IMR-90 (cell line): ENCODE data around the gene GRAMD4.

Source experiments
- BHLHE40 ChIP-seq: fragments of 150-350 bp; IDR thresholded peaks from 2 replicates; pipeline ENCODE4 v1.6.1; 2016; ENCODE audit warnings: mild to moderate bottlenecking, low read depth, low read length
- CEBPB ChIP-seq: IDR thresholded peaks from 2 replicates; pipeline ENCODE4 v1.6.1; 2012; ENCODE audit warnings: low read depth, low read length, improper control_type of control experiment
- CHD1 ChIP-seq: IDR thresholded peaks from 2 replicates; pipeline ENCODE4 v1.6.1; 2012; ENCODE audit warnings: low read depth, low read length, improper control_type of control experiment
- FOS ChIP-seq: fragments of 150-350 bp; IDR thresholded peaks from 2 replicates; pipeline ENCODE4 v1.6.1; 2016; ENCODE audit warnings: low read depth, low read length
- MAFK ChIP-seq: IDR thresholded peaks from 2 replicates; pipeline ENCODE4 v1.6.1; 2012; ENCODE audit warnings: low read depth, low read length, improper control_type of control experiment
- NFE2L2 ChIP-seq: fragments of 150-350 bp; IDR thresholded peaks from 2 replicates; pipeline ENCODE4 v1.6.1; 2016; ENCODE audit warnings: low read depth, mild to moderate bottlenecking, low read length
- POLR2A ChIP-seq: IDR thresholded peaks from 2 replicates; pipeline ENCODE4 v1.6.1; 2012; ENCODE audit warnings: mild to moderate bottlenecking, low read depth, low read length
- RAD21 ChIP-seq: IDR thresholded peaks from 2 replicates; pipeline ENCODE4 v1.6.1; 2012; ENCODE audit warnings: low read length, improper control_type of control experiment
- RFX5 ChIP-seq: IDR thresholded peaks from 2 replicates; pipeline ENCODE4 v1.8.0; 2012; ENCODE audit warnings: low read depth, mild to moderate bottlenecking, low read length, moderate library complexity
- SMC3 ChIP-seq: fragments of 150-350 bp; IDR thresholded peaks from 2 replicates; pipeline ENCODE4 v1.6.1; 2016; ENCODE audit warnings: low read depth, mild to moderate bottlenecking, antibody characterized with exemption, low read length, moderate library complexity
- TF ChIP-seq, protein P1 (sequence below): fragments of 150-350 bp; IDR thresholded peaks from 2 replicates; pipeline ENCODE4 v1.6.1; 2017; ENCODE audit warnings: mild to moderate bottlenecking, antibody characterized with exemption, low read length, low read depth
- TF ChIP-seq, protein P2 (sequence below): conservative IDR thresholded peaks from 2 replicates; pipeline ENCODE4 v1.5.1; 2012; ENCODE audit warnings: mild to moderate bottlenecking, low read depth, low read length, improper control_type of control experiment

DNA sequence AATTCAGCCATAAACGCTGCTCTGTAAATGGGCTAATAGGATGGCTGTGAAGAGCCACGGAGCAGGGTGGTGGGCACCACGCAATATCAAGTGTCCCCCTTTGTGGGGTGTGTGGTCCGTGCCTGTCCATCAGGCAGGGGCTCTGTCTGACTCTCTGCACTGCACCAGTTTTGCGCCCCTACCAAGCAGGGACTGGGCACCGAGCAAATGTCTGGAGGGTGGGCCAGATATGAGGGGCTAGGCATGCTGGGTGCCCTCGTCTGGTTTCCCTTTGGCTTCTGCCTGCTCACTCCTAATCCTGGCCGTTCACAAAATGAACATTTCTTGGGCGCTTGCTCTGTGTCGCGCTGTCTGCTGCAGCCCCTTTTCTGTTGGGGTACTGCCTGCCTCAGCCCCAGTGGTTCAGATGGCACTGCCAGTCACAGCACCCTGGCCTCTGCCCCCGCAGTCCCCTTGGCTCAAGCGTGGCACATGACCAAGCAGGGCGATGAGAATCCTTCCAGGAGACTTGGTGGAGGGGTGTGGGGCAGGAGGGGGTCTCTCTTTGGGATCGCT, 45.7 kb upstream of the GRAMD4 start:
- TF ChIP-seq, protein P1, sequence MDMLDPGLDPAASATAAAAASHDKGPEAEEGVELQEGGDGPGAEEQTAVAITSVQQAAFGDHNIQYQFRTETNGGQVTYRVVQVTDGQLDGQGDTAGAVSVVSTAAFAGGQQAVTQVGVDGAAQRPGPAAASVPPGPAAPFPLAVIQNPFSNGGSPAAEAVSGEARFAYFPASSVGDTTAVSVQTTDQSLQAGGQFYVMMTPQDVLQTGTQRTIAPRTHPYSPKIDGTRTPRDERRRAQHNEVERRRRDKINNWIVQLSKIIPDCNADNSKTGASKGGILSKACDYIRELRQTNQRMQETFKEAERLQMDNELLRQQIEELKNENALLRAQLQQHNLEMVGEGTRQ: no peak
- TF ChIP-seq, protein P2, sequence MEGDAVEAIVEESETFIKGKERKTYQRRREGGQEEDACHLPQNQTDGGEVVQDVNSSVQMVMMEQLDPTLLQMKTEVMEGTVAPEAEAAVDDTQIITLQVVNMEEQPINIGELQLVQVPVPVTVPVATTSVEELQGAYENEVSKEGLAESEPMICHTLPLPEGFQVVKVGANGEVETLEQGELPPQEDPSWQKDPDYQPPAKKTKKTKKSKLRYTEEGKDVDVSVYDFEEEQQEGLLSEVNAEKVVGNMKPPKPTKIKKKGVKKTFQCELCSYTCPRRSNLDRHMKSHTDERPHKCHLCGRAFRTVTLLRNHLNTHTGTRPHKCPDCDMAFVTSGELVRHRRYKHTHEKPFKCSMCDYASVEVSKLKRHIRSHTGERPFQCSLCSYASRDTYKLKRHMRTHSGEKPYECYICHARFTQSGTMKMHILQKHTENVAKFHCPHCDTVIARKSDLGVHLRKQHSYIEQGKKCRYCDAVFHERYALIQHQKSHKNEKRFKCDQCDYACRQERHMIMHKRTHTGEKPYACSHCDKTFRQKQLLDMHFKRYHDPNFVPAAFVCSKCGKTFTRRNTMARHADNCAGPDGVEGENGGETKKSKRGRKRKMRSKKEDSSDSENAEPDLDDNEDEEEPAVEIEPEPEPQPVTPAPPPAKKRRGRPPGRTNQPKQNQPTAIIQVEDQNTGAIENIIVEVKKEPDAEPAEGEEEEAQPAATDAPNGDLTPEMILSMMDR: no peak
- TF ChIP-seq POLR2A (no peak), CEBPB (no peak), MAFK (no peak), FOS (no peak), NFE2L2 (no peak), SMC3 (no peak), RAD21 (no peak), CHD1 (no peak), RFX5 (no peak), BHLHE40 (no peak)
